AG10803 (cell line): ENCODE data around the gene ADCY5.

Source experiments
- DNase-seq: peaks from one replicate; pipeline ENCODE4 v3.0.0; 2010; ENCODE audit warnings: low read depth
- H3K4me3 ChIP-seq: 2 replicates; pipeline ENCODE4 v1.5.1; 2011; ENCODE audit warnings: mild to moderate bottlenecking, low read length, control low read depth
- CTCF ChIP-seq: conservative IDR thresholded peaks from 2 replicates; pipeline ENCODE4 v1.5.1; 2011; ENCODE audit warnings: mild to moderate bottlenecking, low read length, control low read depth, inconsistent platforms

Gene ADCY5

GRCh38 chr3:123400169-123400568 lies 48.7 kb downstream of the ADCY5 start:
- H3K4me3 ChIP-seq: no peak overlapping the region
- TF ChIP-seq CTCF: no peak
- DNase-seq: no peak

DNA sequence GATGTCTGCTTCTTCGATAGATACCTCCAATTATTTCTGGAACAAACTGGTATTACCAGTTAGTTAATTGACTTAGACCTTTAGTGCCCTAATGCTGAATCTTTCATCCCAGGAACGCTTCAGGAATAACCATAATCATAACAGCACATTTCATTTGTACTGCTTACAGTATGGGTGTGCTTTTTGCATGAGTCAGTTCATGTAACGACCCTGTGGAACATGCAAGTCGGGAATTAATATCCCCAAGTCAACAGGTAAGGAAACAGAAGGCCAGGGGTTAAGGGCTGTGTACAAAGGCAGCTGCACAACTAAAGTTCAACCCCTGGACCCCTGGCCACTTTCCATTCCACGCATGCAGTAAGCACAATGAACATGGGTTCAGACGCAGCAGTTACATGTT lies 49.2 kb downstream of the ADCY5 start:
- TF ChIP-seq CTCF: no peak
- H3K4me3 ChIP-seq: no peak overlapping the region
- no peak for DNase-seq

DNA sequence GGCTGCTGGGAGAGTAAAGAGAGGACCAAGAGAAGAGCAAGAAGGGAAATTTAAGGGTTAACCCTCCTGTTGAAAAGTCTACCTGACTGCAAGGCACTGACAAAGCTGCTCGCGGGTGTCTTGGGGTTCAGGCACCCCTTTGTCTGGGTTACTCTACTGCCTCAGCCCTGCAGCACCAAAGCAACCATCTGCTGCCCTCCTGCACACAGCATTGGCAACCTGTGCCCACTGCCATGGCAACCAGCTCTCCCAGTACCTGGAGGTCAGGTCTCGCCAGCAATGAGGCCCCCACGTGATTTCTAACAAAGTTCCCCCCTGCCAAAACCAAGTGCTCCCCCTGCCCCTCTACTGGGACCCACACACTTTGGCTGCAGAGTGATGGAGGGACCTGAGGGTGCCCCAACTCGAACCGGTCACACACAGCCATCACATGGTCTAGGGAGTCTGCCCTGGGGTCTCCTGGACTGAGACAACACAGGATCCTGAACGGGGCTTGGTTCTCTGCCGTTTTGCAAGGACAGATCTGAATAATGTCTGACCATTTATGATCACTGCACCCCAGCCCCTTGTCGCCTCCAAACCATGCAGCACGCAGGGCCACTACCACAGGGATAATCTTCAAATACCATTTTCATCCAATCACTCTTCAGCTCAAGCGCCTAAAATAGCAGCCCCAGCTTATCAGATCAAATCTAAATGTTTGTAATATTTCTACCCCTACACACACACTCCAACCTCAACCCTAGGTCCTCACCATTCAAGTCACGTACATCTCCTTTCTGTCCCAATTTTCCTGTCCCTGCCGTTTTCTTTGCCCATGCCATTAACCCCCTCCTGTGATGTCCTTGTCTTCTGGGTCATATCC lies 50.7 kb downstream of the ADCY5 start:
- TF ChIP-seq CTCF: no peak
- DNase-seq: no peak
- no peak overlapping the region for H3K4me3 ChIP-seq

DNA sequence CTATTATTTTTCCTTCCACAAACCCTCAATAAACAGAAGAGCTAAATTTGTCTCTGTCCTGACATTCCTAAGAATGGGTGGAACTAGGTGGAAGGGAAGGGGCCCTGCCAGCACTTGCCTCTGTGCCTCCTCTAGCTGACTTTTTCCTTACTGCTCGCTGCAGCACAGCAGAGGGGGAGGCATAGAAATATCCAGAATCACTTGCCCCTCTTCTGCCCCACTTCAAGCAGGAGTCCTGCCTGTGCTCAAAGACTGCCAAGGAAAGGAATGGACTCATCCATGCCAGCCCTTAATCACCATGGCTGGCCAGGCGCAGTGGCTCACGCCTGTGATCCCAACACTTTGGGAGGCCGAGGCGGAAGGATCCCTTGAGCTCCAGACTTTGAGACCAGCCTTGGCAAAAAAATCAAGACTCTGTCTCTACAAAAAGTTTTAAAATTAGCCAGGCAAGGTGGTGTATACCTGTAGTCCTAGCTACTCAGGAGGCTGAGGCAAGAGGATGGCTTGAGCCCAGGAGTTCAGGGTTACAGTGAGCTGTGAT lies 51.8 kb downstream of the ADCY5 start:
- no peak for DNase-seq
- H3K4me3 ChIP-seq: no peak overlapping the region
- TF ChIP-seq CTCF: no peak

GRCh38 chr3:123396171-123397049 lies 52.5 kb downstream of the ADCY5 start:
- no peak for TF ChIP-seq CTCF
- H3K4me3 ChIP-seq: no peak overlapping the region
- no peak for DNase-seq

DNA sequence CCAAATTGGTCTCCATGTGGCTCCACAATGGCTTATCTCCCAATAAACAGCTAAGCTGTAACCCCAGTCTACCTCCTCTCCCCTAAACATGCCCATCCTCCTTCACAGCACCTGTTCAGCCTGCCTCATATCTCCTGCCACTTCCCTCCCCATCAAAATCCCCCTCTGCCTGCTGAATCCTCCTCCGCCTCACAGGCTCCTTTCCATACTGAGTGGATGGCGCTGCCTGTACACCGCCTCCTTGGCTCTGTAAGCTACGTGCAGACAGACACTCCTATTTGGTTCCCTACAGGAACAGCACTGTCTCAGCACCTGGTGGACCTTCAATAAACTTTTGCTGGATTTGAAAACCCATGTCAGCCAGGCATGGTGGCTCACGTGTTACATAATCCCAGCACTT lies 53.7 kb downstream of the ADCY5 start:
- DNase-seq: no peak
- no peak for TF ChIP-seq CTCF
- no peak overlapping the region for H3K4me3 ChIP-seq
